Naive thymus-derived CD4-positive, alpha-beta T cell (primary cell): ENCODE results near the gene ZGLP1. TPM values are rescaled to one million over a fixed set of nuclear protein-coding genes. Genes with fewer than 3 reads are reported as not detected.

Experiments used
- ATAC-seq: fragments of 150-1000 bp; cut with Tn5 transposase; 2 replicates; pipeline ENCODE4 v1.10.0; 2021; ENCODE audit warnings: mild to moderate bottlenecking, moderate library complexity
- CTCF ChIA-PET: fragments of 350-600 bp; sonication (Branson Sonifier 250); formaldehyde crosslinking; loops from one replicate; lab custom pipeline; 2021; ENCODE audit warnings: antibody characterized with exemption; lab: Charles Lee
- POLR2A ChIA-PET: fragments of 350-600 bp; sonication (Branson Sonifier 250); formaldehyde crosslinking; loops from one replicate; lab custom pipeline; 2021; ENCODE audit warnings: antibody characterized with exemption, inconsistent platforms; lab: Charles Lee
- DNase-seq, 9 donors: peaks; one replicate each; pipeline versions ENCODE4 v3.0.0 to v3.0.0-alpha.2; 2020 to 2022; ENCODE audit warnings: mixed read lengths in 1 of 9
- H3K27ac ChIP-seq: one replicate; pipeline ENCODE4 v1.7.0; 2013; ENCODE audit warnings: mild to moderate bottlenecking, low read depth, low read length, moderate library complexity
- H3K27me3 ChIP-seq, 2 donors: one replicate each; pipeline ENCODE4 v1.7.0; 2013; ENCODE audit warnings: low read length in 2 of 2, mild to moderate bottlenecking in 2 of 2, moderate library complexity in 2 of 2; ENCODE audit not compliant: control insufficient read depth in 2 of 2, insufficient read depth in 2 of 2
- H3K36me3 ChIP-seq, 3 experiments: 1 replicate in 2 of 3; 2 replicates in 1 of 3; pipeline ENCODE4 v1.7.0; 2013; ENCODE audit warnings: low read length in 3 of 3, mild to moderate bottlenecking in 3 of 3, moderate library complexity in 1 of 3; ENCODE audit not compliant: insufficient read depth in 3 of 3, control insufficient read depth in 2 of 3
- H3K4me1 ChIP-seq, 2 donors: one replicate each; pipeline ENCODE4 v1.7.0; 2013; ENCODE audit warnings: low read length in 2 of 2, mild to moderate bottlenecking in 2 of 2, moderate library complexity in 1 of 2; ENCODE audit not compliant: control insufficient read depth in 2 of 2, insufficient read depth in 2 of 2
- H3K4me3 ChIP-seq: 2 replicates; pipeline ENCODE4 v1.7.0; 2013; ENCODE audit warnings: mild to moderate bottlenecking, low read length
- H3K9me3 ChIP-seq, 3 experiments: 1 replicate in 2 of 3; 2 replicates in 1 of 3; pipeline ENCODE4 v1.7.0; 2013; ENCODE audit warnings: low read length in 3 of 3; ENCODE audit not compliant: control insufficient read depth in 2 of 3
- H3K27ac Mint-ChIP-seq, 9 donors: one replicate each; pipeline ENCODE4 v1.8.0; 2020 to 2022; ENCODE audit warnings: mixed read lengths in 9 of 9, mild to moderate bottlenecking in 8 of 9, moderate library complexity in 5 of 9, inconsistent platforms in 2 of 9
- H3K27me3 Mint-ChIP-seq, 5 donors: one replicate each; pipeline ENCODE4 v1.8.0; 2021 to 2022; ENCODE audit warnings: mixed read lengths in 5 of 5, mild to moderate bottlenecking in 1 of 5
- H3K36me3 Mint-ChIP-seq, 5 donors: one replicate each; pipeline ENCODE4 v1.8.0; 2020 to 2022; ENCODE audit warnings: mixed read lengths in 5 of 5, mild to moderate bottlenecking in 3 of 5, inconsistent platforms in 1 of 5
- H3K4me1 Mint-ChIP-seq, 7 donors: one replicate each; pipeline ENCODE4 v1.8.0; 2020 to 2022; ENCODE audit warnings: mixed read lengths in 7 of 7, mild to moderate bottlenecking in 3 of 7, inconsistent platforms in 1 of 7
- H3K4me3 Mint-ChIP-seq, 10 donors: one replicate each; pipeline ENCODE4 v1.8.0; 2020 to 2022; ENCODE audit warnings: mild to moderate bottlenecking in 10 of 10, mixed read lengths in 10 of 10, moderate library complexity in 6 of 10, inconsistent platforms in 2 of 10
- H3K9me3 Mint-ChIP-seq, 11 donors: one replicate each; pipeline ENCODE4 v1.8.0; 2020 to 2022; ENCODE audit warnings: mixed read lengths in 11 of 11, mild to moderate bottlenecking in 4 of 11, inconsistent platforms in 1 of 11, moderate library complexity in 1 of 11
- intact Hi-C, 2 donors: fragments of 100-400 bp; cut with micrococcal nuclease; formaldehyde crosslinking; loops; one replicate each; pipeline ENCODE4 v1.15.1; 2023
- polyA plus RNA-seq, 2 donors: library from polyadenylated mRNA; unstranded; fragments of 300-500 nt; fragmentation: Illumina TruSeq; gene quantifications; one replicate each; pipeline ENCODE4 v1.2.3, GENCODE V29; 2021
- total RNA-seq, 6 experiments: library from RNA in 5 of 6; stranded (reverse) in 5 of 6; gene quantifications; 1 replicate in 5 of 6; 2 replicates in 1 of 6; pipeline ENCODE4 v1.2.3 and lab custom pipeline; 2021 to 2026

Gene ZGLP1
- total and polyA plus RNA-seq, 7 experiments from 2014 or later = 0.22 to 11.4 (median 5.7) TPM; not detected in 1

GRCh38 chr19:10288662-10289166 lies 20.9 kb downstream of the ZGLP1 start:
- CTCF ChIA-PET = interaction anchor here (1.1 kb wide), 1 partner anchor 28 kb away, joined by 3 read pairs; no protein-coding TSS in a partner anchor
- DNase-seq (peak in 2 of 9 donors; percentile 16 to 49), ATAC-seq (no peak)
- Mint-ChIP-seq H3K27me3 (peaks cover 33 to 56% (median 46%) of the 10 kb centered on the region in 5 donors), H3K27ac (peak overlapping the region in 1 of 9 donors; percentile 55), H3K36me3 (peaks cover 7 to 29% (median 10%) of the 10 kb centered on the region in 5 donors), H3K4me1 (peaks cover 43 to 73% (median 66%) of the 10 kb centered on the region in 7 donors), H3K9me3 (peaks cover 0 to 4% (median 0%) of the 10 kb centered on the region in 11 donors), H3K4me3 (peak overlapping the region; percentile 70 to 87 (median 80))
- H3K9me3 ChIP-seq = no peaks in the 10 kb centered on the region
- intact Hi-C loops = loop anchor here (1.0 to 5.0 kb wide), 4 partner anchors 17 to 189 kb away; partner anchors contain the start of genes ICAM1 (in 1 of the 2) and RAVER1 (in 1 of the 2)
- no peak overlapping the region for H3K27ac ChIP-seq
- POLR2A ChIA-PET = interaction anchor here (0.5 to 5.3 kb wide), 3 partner anchors 18 to 868 kb away, joined by 3 to 28 read pairs (median 4); partner anchors contain the start of gene ICAM1
- peaks cover 8 to 44% of the 10 kb centered on the region in 2 donors for H3K27me3 ChIP-seq
- H3K4me1 ChIP-seq = peaks cover 46 to 59% of the 10 kb centered on the region in 2 donors
- H3K4me3 ChIP-seq = peak overlapping the region; percentile 57
- peaks cover 0 to 22% (median 0%) of the 10 kb centered on the region in 3 experiments for H3K36me3 ChIP-seq

- peak within 1 kb of the TSS; percentile 66 to 87 (median 75) for H3K4me3 Mint-ChIP-seq
- peak in 3 of 9 donors; percentile 25 to 59 (median 27) for DNase-seq
- H3K4me1 ChIP-seq = peaks cover 36 to 47% of the 10 kb centered on the region in 2 donors
- H3K9me3 Mint-ChIP-seq = no peaks in the 10 kb centered on the region
- peaks cover 0 to 29% (median 0%) of the 10 kb centered on the region in 3 experiments for H3K36me3 ChIP-seq
- intact Hi-C loops = loop anchor here (1.0 to 5.0 kb wide), 3 partner anchors 8 to 190 kb away; partner anchors contain the start of gene RAVER1 (in 1 of the 2)
- H3K36me3 Mint-ChIP-seq = peaks cover 5 to 25% (median 9%) of the 10 kb centered on the region in 5 donors
- ChIA-PET POLR2A (interaction anchor here (0.7 to 5.3 kb wide), 4 partner anchors 9 to 27 kb away, joined by 3 to 28 read pairs (median 6); partner anchors contain the start of gene ICAM1), CTCF (interaction anchor here (0.7 to 2.6 kb wide), 3 partner anchors 16 to 167 kb away, joined by 4 to 7 read pairs (median 7); partner anchors contain the start of gene ICAM1)
- peak; percentile 30 for ATAC-seq
- H3K4me1 Mint-ChIP-seq = peaks cover 32 to 64% (median 50%) of the 10 kb centered on the region in 7 donors
- no peak within 1 kb of the TSS for H3K27ac ChIP-seq
- peak within 1 kb of the TSS in 1 of 9 donors; percentile 51 for H3K27ac Mint-ChIP-seq
- H3K9me3 ChIP-seq = no peaks in the 10 kb centered on the region
- peaks cover 23 to 40% (median 32%) of the 10 kb centered on the region in 5 donors for H3K27me3 Mint-ChIP-seq
- peaks cover 8 to 29% of the 10 kb centered on the region in 2 donors for H3K27me3 ChIP-seq
- H3K4me3 ChIP-seq = peak within 1 kb of the TSS; percentile 8
Observed at GRCh38 chr19:10286803-10287737, 22.5 kb downstream of the ZGLP1 start, which contains the start of gene ICAM4. Gene ICAM4, plus strand, starts transcription at chr19:10286955. Its CDS starts 58 bp downstream, at chr19:10287013.

DNA sequence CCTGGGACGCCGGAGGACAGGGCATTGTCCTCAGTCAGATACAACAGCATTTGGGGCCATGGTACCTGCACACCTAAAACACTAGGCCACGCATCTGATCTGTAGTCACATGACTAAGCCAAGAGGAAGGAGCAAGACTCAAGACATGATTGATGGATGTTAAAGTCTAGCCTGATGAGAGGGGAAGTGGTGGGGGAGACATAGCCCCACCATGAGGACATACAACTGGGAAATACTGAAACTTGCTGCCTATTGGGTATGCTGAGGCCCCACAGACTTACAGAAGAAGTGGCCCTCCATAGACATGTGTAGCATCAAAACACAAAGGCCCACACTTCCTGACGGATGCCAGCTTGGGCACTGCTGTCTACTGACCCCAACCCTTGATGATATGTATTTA lies 24.2 kb downstream of the ZGLP1 start:
- intact Hi-C loops = loop anchor here in 1 of 2 donors (5.0 kb wide), 1 partner anchor 192 kb away; no protein-coding TSS in a partner anchor
- Mint-ChIP-seq H3K4me1 (peaks cover 20 to 52% (median 34%) of the 10 kb centered on the region in 7 donors), H3K27me3 (peaks cover 13 to 24% (median 18%) of the 10 kb centered on the region in 5 donors), H3K36me3 (peaks cover 5 to 26% (median 9%) of the 10 kb centered on the region in 5 donors), H3K9me3 (no peaks in the 10 kb centered on the region), H3K27ac (no peak overlapping the region), H3K4me3 (no peak overlapping the region)
- ATAC-seq (no peak), DNase-seq (no peak)
- ChIA-PET POLR2A (interaction anchor here (0.6 to 2.2 kb wide), 2 partner anchors 14 to 57 kb away, joined by 3 to 8 read pairs; partner anchors contain the start of gene ICAM1), CTCF (no interaction called here)
- peaks cover 20 to 35% of the 10 kb centered on the region in 2 donors for H3K4me1 ChIP-seq
- no peaks in the 10 kb centered on the region for H3K9me3 ChIP-seq
- H3K27me3 ChIP-seq = peaks cover 8 to 19% of the 10 kb centered on the region in 2 donors
- H3K36me3 ChIP-seq = peaks cover 0 to 29% (median 0%) of the 10 kb centered on the region in 3 experiments
- H3K27ac ChIP-seq = no peak overlapping the region
- no peak overlapping the region for H3K4me3 ChIP-seq

DNA sequence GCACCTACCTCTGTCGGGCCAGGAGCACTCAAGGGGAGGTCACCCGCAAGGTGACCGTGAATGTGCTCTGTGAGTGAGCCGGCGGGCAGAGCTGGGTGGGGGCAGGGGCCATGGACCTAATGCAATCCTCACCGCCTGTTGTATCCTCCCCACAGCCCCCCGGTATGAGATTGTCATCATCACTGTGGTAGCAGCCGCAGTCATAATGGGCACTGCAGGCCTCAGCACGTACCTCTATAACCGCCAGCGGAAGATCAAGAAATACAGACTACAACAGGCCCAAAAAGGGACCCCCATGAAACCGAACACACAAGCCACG lies 24.7 kb downstream of the ZGLP1 start:
- H3K4me1 Mint-ChIP-seq = peaks cover 17 to 50% (median 31%) of the 10 kb centered on the region in 7 donors
- ChIA-PET POLR2A (interaction anchor here (0.6 kb wide), 1 partner anchor 57 kb away, joined by 3 read pairs; no protein-coding TSS in a partner anchor), CTCF (no interaction called here)
- DNase-seq (no peak), ATAC-seq (no peak)
- intact Hi-C loops = loop anchor here in 1 of 2 donors (5.0 kb wide), 1 partner anchor 192 kb away; no protein-coding TSS in a partner anchor
- no peak overlapping the region for H3K4me3 ChIP-seq
- H3K27me3 Mint-ChIP-seq = peaks cover 8 to 20% (median 15%) of the 10 kb centered on the region in 5 donors
- no peak overlapping the region for H3K27ac ChIP-seq
- H3K27ac Mint-ChIP-seq = no peak overlapping the region
- H3K4me3 Mint-ChIP-seq = no peak overlapping the region
- peaks cover 0 to 29% (median 0%) of the 10 kb centered on the region in 3 experiments for H3K36me3 ChIP-seq
- peaks cover 6 to 28% (median 11%) of the 10 kb centered on the region in 5 donors for H3K36me3 Mint-ChIP-seq
- H3K9me3 ChIP-seq = no peaks in the 10 kb centered on the region
- no peaks in the 10 kb centered on the region for H3K9me3 Mint-ChIP-seq
- peaks cover 8 to 19% of the 10 kb centered on the region in 2 donors for H3K27me3 ChIP-seq
- peaks cover 16 to 30% of the 10 kb centered on the region in 2 donors for H3K4me1 ChIP-seq

DNA sequence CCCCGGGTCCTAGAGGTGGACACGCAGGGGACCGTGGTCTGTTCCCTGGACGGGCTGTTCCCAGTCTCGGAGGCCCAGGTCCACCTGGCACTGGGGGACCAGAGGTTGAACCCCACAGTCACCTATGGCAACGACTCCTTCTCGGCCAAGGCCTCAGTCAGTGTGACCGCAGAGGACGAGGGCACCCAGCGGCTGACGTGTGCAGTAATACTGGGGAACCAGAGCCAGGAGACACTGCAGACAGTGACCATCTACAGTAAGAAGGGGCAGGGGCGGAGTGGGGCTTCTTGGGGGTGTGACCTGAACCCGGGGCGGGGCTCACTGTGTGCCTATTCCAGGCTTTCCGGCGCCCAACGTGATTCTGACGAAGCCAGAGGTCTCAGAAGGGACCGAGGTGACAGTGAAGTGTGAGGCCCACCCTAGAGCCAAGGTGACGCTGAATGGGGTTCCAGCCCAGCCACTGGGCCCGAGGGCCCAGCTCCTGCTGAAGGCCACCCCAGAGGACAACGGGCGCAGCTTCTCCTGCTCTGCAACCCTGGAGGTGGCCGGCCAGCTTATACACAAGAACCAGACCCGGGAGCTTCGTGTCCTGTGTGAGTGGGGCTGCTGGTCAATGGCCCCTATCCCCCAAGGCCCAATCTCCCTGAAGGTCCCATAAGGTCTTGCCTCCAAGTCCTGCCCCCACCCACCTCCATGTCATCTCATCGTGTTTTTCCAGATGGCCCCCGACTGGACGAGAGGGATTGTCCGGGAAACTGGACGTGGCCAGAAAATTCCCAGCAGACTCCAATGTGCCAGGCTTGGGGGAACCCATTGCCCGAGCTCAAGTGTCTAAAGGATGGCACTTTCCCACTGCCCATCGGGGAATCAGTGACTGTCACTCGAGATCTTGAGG lies 25.3 kb downstream of the ZGLP1 start:
- peaks cover 0 to 29% (median 0%) of the 10 kb centered on the region in 3 experiments for H3K36me3 ChIP-seq
- H3K4me3 Mint-ChIP-seq = no peak overlapping the region
- H3K4me1 Mint-ChIP-seq = peaks cover 22 to 54% (median 34%) of the 10 kb centered on the region in 7 donors
- H3K9me3 Mint-ChIP-seq = no peaks in the 10 kb centered on the region
- CTCF ChIA-PET = interaction anchor here (0.5 kb wide), 1 partner anchor 106 kb away, joined by 3 read pairs; no protein-coding TSS in a partner anchor
- H3K27ac ChIP-seq = no peak overlapping the region
- intact Hi-C loops = no loop called here
- DNase-seq = no peak
- peaks cover 7 to 30% (median 13%) of the 10 kb centered on the region in 5 donors for H3K36me3 Mint-ChIP-seq
- H3K27me3 Mint-ChIP-seq = peaks cover 8 to 18% (median 14%) of the 10 kb centered on the region in 5 donors
- POLR2A ChIA-PET = no interaction called here
- no peaks in the 10 kb centered on the region for H3K9me3 ChIP-seq
- no peak for ATAC-seq
- no peak overlapping the region for H3K4me3 ChIP-seq
- peaks cover 17 to 28% of the 10 kb centered on the region in 2 donors for H3K4me1 ChIP-seq
- H3K27ac Mint-ChIP-seq = no peak overlapping the region
- H3K27me3 ChIP-seq = peaks cover 8 to 19% of the 10 kb centered on the region in 2 donors
